GM12864 (cell line): ENCODE data around the gene MMADHC.

Experiments used
- DNase-seq: peaks from one replicate; pipeline ENCODE4 v3.0.0-alpha.2; 2011; ENCODE audit warnings: low read depth
- H3K4me3 ChIP-seq: 2 replicates; pipeline ENCODE4 v1.5.1; 2011; ENCODE audit warnings: mild to moderate bottlenecking, low read depth, low read length, control low read depth
- CTCF ChIP-seq: IDR thresholded peaks from 2 replicates; pipeline ENCODE4 v1.5.1; 2011; ENCODE audit warnings: low read depth, mild to moderate bottlenecking, moderate library complexity, low read length, control low read depth, inconsistent platforms; ENCODE audit errors: missing control alignments

MMADHC gene

GRCh38 chr2:149622343-149622742 lies 34.8 kb upstream of the MMADHC start:
- H3K4me3 ChIP-seq, result no peak overlapping the region
- DNase-seq, result no peak
- no peak for TF ChIP-seq CTCF

- TF ChIP-seq CTCF, result no peak
- H3K4me3 ChIP-seq, result no peak overlapping the region
- DNase-seq, result no peak
These were observed 29.9 kb upstream of the MMADHC start for GRCh38 chr2:149617476-149617875.

GRCh38 chr2:149616681-149617456 lies 29.3 kb upstream of the MMADHC start:
- no peak for TF ChIP-seq CTCF
- DNase-seq, result no peak
- no peak overlapping the region for H3K4me3 ChIP-seq

GRCh38 chr2:149613704-149614103 lies 26.1 kb upstream of the MMADHC start:
- no peak overlapping the region for H3K4me3 ChIP-seq
- no peak for TF ChIP-seq CTCF
- DNase-seq, result no peak

GRCh38 chr2:149612122-149612521 lies 24.5 kb upstream of the MMADHC start:
- H3K4me3 ChIP-seq, result no peak overlapping the region
- DNase-seq, result no peak
- TF ChIP-seq CTCF, result no peak

- no peak for TF ChIP-seq CTCF
- DNase-seq, result no peak
- no peak overlapping the region for H3K4me3 ChIP-seq
These were observed 23.7 kb upstream of the MMADHC start for GRCh38 chr2:149611100-149611820.

GRCh38 chr2:149606251-149606811 lies 18.8 kb upstream of the MMADHC start:
- DNase-seq, result no peak
- no peak for TF ChIP-seq CTCF
- H3K4me3 ChIP-seq, result no peak overlapping the region
